ENCODE data around the gene IFNL3.

DNA sequence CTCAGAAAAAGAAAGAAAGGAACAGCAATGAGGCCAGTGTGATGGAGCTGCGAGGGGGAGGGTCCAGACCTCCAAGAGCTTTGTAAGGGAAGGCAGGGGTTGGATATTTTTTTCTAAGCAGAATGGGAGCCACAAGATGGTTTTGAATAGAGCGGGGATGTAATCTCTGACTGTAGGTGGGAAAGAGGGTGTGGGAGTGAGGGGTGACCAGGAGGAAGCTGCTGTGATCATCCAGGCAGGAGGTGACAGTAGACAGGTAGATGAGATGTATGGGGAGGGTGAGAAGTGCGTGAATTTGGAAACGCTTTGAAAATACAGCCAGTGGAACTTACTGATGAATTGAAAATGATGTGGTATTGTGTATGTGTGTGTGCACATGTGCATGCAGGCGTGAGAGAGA is 30.8 kb upstream of the IFNL3 start:
- TF ChIP-seq, protein P1, sequence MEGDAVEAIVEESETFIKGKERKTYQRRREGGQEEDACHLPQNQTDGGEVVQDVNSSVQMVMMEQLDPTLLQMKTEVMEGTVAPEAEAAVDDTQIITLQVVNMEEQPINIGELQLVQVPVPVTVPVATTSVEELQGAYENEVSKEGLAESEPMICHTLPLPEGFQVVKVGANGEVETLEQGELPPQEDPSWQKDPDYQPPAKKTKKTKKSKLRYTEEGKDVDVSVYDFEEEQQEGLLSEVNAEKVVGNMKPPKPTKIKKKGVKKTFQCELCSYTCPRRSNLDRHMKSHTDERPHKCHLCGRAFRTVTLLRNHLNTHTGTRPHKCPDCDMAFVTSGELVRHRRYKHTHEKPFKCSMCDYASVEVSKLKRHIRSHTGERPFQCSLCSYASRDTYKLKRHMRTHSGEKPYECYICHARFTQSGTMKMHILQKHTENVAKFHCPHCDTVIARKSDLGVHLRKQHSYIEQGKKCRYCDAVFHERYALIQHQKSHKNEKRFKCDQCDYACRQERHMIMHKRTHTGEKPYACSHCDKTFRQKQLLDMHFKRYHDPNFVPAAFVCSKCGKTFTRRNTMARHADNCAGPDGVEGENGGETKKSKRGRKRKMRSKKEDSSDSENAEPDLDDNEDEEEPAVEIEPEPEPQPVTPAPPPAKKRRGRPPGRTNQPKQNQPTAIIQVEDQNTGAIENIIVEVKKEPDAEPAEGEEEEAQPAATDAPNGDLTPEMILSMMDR (IDR thresholded peaks at IDR 0.05) = no peak
- no peak for TF ChIP-seq POLR2A (IDR thresholded peaks at IDR 0.05)
- no peak for TF ChIP-seq POLR2AphosphoS5 (IDR thresholded peaks at IDR 0.05)

All from sigmoid colon (tissue), 4 donors.